ENCODE results near the gene RASL11A.

The RASL11A gene

GRCh38 chr13:27304099-27304498 is 33.5 kb downstream of the RASL11A start:
- TF ChIP-seq, protein P1, sequence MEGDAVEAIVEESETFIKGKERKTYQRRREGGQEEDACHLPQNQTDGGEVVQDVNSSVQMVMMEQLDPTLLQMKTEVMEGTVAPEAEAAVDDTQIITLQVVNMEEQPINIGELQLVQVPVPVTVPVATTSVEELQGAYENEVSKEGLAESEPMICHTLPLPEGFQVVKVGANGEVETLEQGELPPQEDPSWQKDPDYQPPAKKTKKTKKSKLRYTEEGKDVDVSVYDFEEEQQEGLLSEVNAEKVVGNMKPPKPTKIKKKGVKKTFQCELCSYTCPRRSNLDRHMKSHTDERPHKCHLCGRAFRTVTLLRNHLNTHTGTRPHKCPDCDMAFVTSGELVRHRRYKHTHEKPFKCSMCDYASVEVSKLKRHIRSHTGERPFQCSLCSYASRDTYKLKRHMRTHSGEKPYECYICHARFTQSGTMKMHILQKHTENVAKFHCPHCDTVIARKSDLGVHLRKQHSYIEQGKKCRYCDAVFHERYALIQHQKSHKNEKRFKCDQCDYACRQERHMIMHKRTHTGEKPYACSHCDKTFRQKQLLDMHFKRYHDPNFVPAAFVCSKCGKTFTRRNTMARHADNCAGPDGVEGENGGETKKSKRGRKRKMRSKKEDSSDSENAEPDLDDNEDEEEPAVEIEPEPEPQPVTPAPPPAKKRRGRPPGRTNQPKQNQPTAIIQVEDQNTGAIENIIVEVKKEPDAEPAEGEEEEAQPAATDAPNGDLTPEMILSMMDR (IDR thresholded peaks at IDR 0.05; ENCODE audit: control insufficient read depth, insufficient read depth, low read depth, low read length, missing control alignments): no peak
- no peak overlapping the region for H3K4me3 ChIP-seq (ENCODE audit: control insufficient read depth, low read depth, low read length)
- DNase-seq (ENCODE audit: low read depth): no peak

DNA sequence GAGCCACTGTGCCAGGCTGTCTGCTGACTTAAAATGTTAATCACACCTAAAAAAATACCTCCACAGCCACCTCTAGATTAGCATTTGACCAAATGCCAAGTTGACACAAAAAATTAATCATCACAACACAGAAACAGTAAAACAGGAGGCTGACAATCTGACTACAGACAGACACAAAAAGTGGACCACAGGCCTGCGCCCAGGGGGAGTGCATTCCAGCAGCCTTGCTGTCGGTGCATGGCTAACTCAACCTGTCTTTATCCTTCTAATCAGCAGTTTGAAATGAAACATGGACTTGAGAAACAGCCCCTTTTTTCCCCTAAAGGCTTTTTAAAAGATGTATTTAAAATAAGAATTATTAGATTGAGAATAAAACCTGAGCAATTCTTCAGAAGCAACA is 34.0 kb downstream of the RASL11A start:
- H3K4me3 ChIP-seq (ENCODE audit: control insufficient read depth, low read depth, low read length): no peak overlapping the region
- TF ChIP-seq, protein P1 (IDR thresholded peaks at IDR 0.05; ENCODE audit: control insufficient read depth, insufficient read depth, low read depth, low read length, missing control alignments): no peak
- DNase-seq (ENCODE audit: low read depth): no peak

DNA sequence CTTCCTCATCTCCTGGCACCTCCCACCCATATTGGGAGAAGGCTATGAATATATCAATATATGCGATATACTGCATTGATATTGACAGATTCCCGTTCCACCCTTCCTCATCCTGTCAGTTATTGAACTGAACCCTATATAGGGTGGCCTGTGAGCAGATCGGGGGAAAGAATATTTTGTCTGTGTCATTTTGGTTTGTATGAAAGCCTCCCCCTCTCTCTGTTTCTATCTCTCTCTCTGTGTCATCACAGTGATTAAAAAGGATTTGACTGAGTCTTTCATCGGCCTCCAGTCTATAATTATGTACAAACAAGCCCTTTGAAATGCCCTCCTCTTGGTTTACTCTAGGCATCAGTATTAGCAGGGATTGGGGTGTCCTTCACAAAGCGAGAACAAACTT is 35.7 kb downstream of the RASL11A start:
- no peak overlapping the region for H3K4me3 ChIP-seq (ENCODE audit: control insufficient read depth, low read depth, low read length)
- TF ChIP-seq, protein P1 (IDR thresholded peaks at IDR 0.05; ENCODE audit: control insufficient read depth, insufficient read depth, low read depth, low read length, missing control alignments): no peak
- DNase-seq (ENCODE audit: low read depth): no peak

DNA sequence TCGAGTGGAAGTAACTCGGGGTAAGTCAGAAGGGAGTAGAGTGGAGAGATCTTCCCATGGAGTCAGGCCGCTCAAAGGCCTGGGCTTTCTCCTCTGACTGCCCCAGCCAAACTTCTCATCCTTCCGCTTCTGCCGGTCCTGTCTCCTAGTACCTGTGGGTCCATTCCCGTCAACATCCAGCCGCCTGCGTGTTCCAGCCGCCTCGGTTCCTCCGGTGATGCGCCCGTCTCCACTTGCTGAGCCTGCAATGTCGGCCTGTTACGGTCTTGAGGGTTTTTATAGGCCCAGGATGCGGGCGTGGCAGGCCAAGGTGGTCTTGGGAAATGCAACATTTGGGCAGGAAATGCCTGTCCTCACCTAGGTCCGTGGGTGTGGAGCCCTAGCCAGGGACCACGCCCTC is 38.3 kb downstream of the RASL11A start:
- DNase-seq (ENCODE audit: low read depth): no peak
- no peak overlapping the region for H3K4me3 ChIP-seq (ENCODE audit: control insufficient read depth, low read depth, low read length)
- TF ChIP-seq, protein P1 (IDR thresholded peaks at IDR 0.05; ENCODE audit: control insufficient read depth, insufficient read depth, low read depth, low read length, missing control alignments): no peak

DNA sequence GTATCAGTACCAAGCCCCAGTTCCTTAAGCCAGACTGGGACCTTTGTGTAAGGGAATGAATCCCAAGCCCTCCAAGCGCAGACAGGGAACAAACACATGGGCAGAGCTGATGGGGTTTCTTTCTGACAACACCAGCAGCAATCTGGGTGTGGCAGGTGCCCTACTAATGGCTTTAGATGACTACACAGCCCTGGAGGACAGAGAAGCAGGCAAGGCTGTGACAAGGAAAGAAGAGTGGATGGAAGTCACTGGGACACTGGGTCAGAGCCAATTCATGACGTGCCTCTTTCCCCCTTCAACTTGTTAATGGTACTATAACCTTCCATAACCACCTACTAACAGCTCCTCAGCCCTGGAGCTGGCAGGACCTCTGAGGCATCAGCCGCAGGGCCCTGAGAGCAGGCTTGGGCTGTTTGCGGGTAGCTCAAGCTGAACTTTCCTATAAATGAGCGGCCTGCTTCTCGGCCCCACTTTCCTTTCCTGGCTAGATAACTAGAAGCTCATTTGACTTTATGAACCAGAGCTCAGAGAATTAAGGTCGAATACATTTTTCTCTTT is 38.9 kb downstream of the RASL11A start:
- no peak overlapping the region for H3K4me3 ChIP-seq (ENCODE audit: control insufficient read depth, low read depth, low read length)
- DNase-seq (ENCODE audit: low read depth): no peak
- TF ChIP-seq, protein P1 (IDR thresholded peaks at IDR 0.05; ENCODE audit: control insufficient read depth, insufficient read depth, low read depth, low read length, missing control alignments): no peak

DNA sequence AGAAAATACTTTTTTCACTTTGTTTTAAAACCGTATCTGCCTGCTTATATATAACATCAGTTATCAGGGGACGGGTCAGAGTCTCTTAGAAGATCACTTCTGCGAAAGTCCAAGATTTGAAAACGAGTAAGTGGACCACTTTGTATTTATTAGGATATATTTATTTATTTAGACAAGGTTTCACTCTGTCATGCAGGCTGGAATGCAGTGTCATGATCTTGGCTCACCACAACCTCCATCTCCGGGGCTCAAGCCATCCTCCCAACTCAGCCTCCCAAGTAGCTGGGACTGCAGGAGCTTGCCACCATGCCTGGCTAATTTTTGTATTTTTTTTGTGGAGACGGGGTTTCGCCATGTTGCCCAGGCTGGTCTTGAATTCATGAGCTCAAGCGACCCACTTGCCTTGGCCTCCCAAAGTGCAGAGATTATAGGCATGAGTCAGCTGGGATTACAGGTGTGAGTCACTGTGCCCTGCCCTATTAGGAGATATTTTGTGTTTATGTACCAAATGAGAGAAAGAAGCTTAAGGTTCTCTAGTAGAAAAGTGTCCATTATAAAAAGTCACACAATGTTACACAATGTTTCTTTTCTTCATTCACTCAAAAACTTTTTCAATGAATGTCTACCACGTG is 39.5 kb downstream of the RASL11A start:
- TF ChIP-seq, protein P1 (IDR thresholded peaks at IDR 0.05; ENCODE audit: control insufficient read depth, insufficient read depth, low read depth, low read length, missing control alignments): no peak
- no peak for DNase-seq (ENCODE audit: low read depth)
- no peak overlapping the region for H3K4me3 ChIP-seq (ENCODE audit: control insufficient read depth, low read depth, low read length)

All from AG09309 (cell line).